Panc1 (cell line): ENCODE data around the gene NIF3L1. TPM values are rescaled to one million over a fixed set of nuclear protein-coding genes. Genes with fewer than 3 reads are reported as not detected.

ENCODE experiments used
- ATAC-seq: fragments of 200-7000 bp; cut with Tn5 transposase; 2 replicates; pipeline ENCODE4 v1.9.1; 2020; ENCODE audit warnings: mild to moderate bottlenecking, moderate library complexity
- BruUV-seq: library from RNA; stranded (reverse); fragments of 400-500 nt; replicated peaks from 2 replicates; lab custom pipeline; 2021; lab: Mats Ljungman, UMichigan
- CTCF ChIA-PET: fragments of 300-600 bp; sonication (Branson Sonifier 250); formaldehyde crosslinking; loops from one replicate; lab custom pipeline; 2022; ENCODE audit warnings: antibody characterized with exemption; lab: Charles Lee
- POLR2A ChIA-PET: fragments of 300-600 bp; sonication (Branson Sonifier 250); formaldehyde crosslinking; loops from one replicate; lab custom pipeline; 2022; ENCODE audit warnings: antibody characterized with exemption; lab: Charles Lee
- DNase-seq: peaks from one replicate; pipeline ENCODE4 v3.0.0-alpha.2; 2010; ENCODE audit warnings: low read depth, low spot score
- H3K27ac ChIP-seq: 2 replicates; pipeline ENCODE4 v1.5.1; 2011; ENCODE audit warnings: mild to moderate bottlenecking, low read length, inconsistent platforms
- H3K27me3 ChIP-seq: fragments of 200-500 bp; sonication (Bioruptor generic); 2 replicates; pipeline ENCODE4 v1.6.0; 2014; ENCODE audit warnings: low read length, inconsistent platforms; ENCODE audit not compliant: control insufficient read depth, insufficient read depth
- H3K36me3 ChIP-seq: fragments of 200-500 bp; sonication (Bioruptor generic); 2 replicates; pipeline ENCODE4 v1.5.1; 2014; ENCODE audit warnings: inconsistent platforms, mild to moderate bottlenecking, low read length, moderate library complexity; ENCODE audit not compliant: control insufficient read depth, insufficient read depth
- H3K4me1 ChIP-seq: 2 replicates; pipeline ENCODE4 v1.5.1; 2011; ENCODE audit warnings: inconsistent platforms, mild to moderate bottlenecking, low read length, moderate library complexity; ENCODE audit not compliant: control insufficient read depth, insufficient read depth
- H3K4me3 ChIP-seq, 2 experiments: 2 replicates each; pipeline ENCODE4 v1.5.1; 2011 to 2012; ENCODE audit warnings: low read depth in 2 of 2, low read length in 2 of 2, mild to moderate bottlenecking in 2 of 2, inconsistent platforms in 1 of 2, moderate library complexity in 1 of 2
- H3K9me3 ChIP-seq: fragments of 200-500 bp; sonication (Bioruptor generic); 2 replicates; pipeline ENCODE4 v1.5.1; 2014; ENCODE audit warnings: low read depth, mild to moderate bottlenecking, inconsistent platforms, low read length, moderate library complexity; ENCODE audit not compliant: control insufficient read depth, insufficient read depth
- CTCF ChIP-seq: fragments of 450-650 bp; IDR thresholded peaks from 2 replicates; pipeline ENCODE4 v1.5.1; 2017; ENCODE audit warnings: mild to moderate bottlenecking
- POLR2AphosphoS5 ChIP-seq: IDR thresholded peaks from 2 replicates; pipeline ENCODE4 v1.6.1; 2012; ENCODE audit warnings: mild to moderate bottlenecking, low read depth, low read length, moderate library complexity
- REST ChIP-seq, 2 experiments: IDR thresholded peaks; 2 replicates each; pipeline ENCODE4 v1.6.1; 2011 to 2012; ENCODE audit warnings: low read depth in 2 of 2, control low read depth in 1 of 2, low read length in 1 of 2, mild to moderate bottlenecking in 1 of 2, moderate library complexity in 1 of 2; ENCODE audit not compliant: insufficient read depth in 1 of 2
- SIN3A ChIP-seq: IDR thresholded peaks from 2 replicates; pipeline ENCODE4 v1.6.1; 2012; ENCODE audit warnings: low read depth, mild to moderate bottlenecking, low read length, moderate library complexity, borderline replicate concordance; ENCODE audit not compliant: insufficient read depth
- TCF7L2 ChIP-seq: IDR thresholded peaks from 2 replicates; pipeline ENCODE4 v1.6.1; 2011; ENCODE audit warnings: mild to moderate bottlenecking, low read depth, low read length, inconsistent platforms
- in situ Hi-C: cut with HindIII; loops from 2 replicates; pipeline ENCODE4 v1.10.0; 2016; ENCODE audit warnings: low sequenced_read_pairs, low pct_unique_long_range_greater_than_20kb
- intact Hi-C: fragments of 100-400 bp; cut with micrococcal nuclease; formaldehyde crosslinking; loops from one replicate; pipeline ENCODE4 v1.10.0; 2022; ENCODE audit not compliant: unreplicated experiment
- total RNA-seq: library from RNA; stranded (reverse); gene quantifications from one replicate; pipeline ENCODE4 v1.2.1, GENCODE V29; 2021; ENCODE audit not compliant: unreplicated experiment

Gene NIF3L1
- total RNA-seq, 1 experiment from 2014 or later, result 37.4 TPM

GRCh38 chr2:200847939-200848338 is 41.2 kb upstream of the NIF3L1 start:
- ChIA-PET POLR2A (no interaction called here), CTCF (no interaction called here)
- Histone ChIP-seq H3K4me1 (no peaks in the 10 kb centered on the region), H3K27me3 (no peaks in the 10 kb centered on the region), H3K36me3 (peaks cover 9% of the 10 kb centered on the region), H3K4me3 (no peak overlapping the region), H3K9me3 (no peaks in the 10 kb centered on the region), H3K27ac (no peak overlapping the region)
- DNase-seq (no peak), ATAC-seq (no peak)
- intact Hi-C loops, result no loop called here
- TF ChIP-seq CTCF (no peak), SIN3A (no peak), TCF7L2 (no peak), REST (IDR thresholded peaks at IDR 0.05; ENCODE audit: insufficient read depth in 1 of 2, low read depth in 2 of 2, low read length in 1 of 2) (no peak), POLR2AphosphoS5 (no peak)
- BruUV-seq, result no TSS peak
- in situ Hi-C loops, result no loop called here

- TF ChIP-seq CTCF (no peak), SIN3A (no peak), POLR2AphosphoS5 (no peak), TCF7L2 (no peak), REST (IDR thresholded peaks at IDR 0.05; ENCODE audit: insufficient read depth in 1 of 2, low read depth in 2 of 2, low read length in 1 of 2) (no peak)
- ChIA-PET CTCF (no interaction called here), POLR2A (interaction anchor here (0.6 kb wide), 1 partner anchor 479 kb away, joined by 3 read pairs; no protein-coding TSS in a partner anchor)
- ATAC-seq, result no peak
- H3K27me3 ChIP-seq, result no peaks in the 10 kb centered on the region
- no peaks in the 10 kb centered on the region for H3K4me1 ChIP-seq
- in situ Hi-C loops, result no loop called here
- no peaks in the 10 kb centered on the region for H3K9me3 ChIP-seq
- no peak overlapping the region for H3K27ac ChIP-seq
- no TSS peak for BruUV-seq
- H3K36me3 ChIP-seq, result peaks cover 28% of the 10 kb centered on the region
- intact Hi-C loops, result no loop called here
- no peak overlapping the region for H3K4me3 ChIP-seq
- DNase-seq, result no peak
These were observed 38.5 kb upstream of the NIF3L1 start for GRCh38 chr2:200850512-200851256.
